Right renal pelvis (tissue), 4 donors: ENCODE measurements around the gene IFI27L1. TPM values are rescaled to one million over a fixed set of nuclear protein-coding genes. Genes with fewer than 3 reads are reported as not detected.

Source experiments
- DNase-seq, 4 donors: peaks; one replicate each; pipeline ENCODE4 v3.0.0-alpha.2; 2013; ENCODE audit warnings: low read depth in 4 of 4, low spot score in 3 of 4, missing footprints in 1 of 4
- polyA plus RNA-seq, 4 donors: library from polyadenylated mRNA; unstranded; fragments of 120-200 nt; gene quantifications; one replicate each; pipeline ENCODE4 v1.2.1, GENCODE V29; 2013; ENCODE audit not compliant: insufficient read length in 4 of 4

The IFI27L1 gene, protein sequence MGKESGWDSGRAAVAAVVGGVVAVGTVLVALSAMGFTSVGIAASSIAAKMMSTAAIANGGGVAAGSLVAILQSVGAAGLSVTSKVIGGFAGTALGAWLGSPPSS
- 10 to 100 TPM; 22.4 to 27.0 (median 25.7) TPM for polyA plus RNA-seq

DNA sequence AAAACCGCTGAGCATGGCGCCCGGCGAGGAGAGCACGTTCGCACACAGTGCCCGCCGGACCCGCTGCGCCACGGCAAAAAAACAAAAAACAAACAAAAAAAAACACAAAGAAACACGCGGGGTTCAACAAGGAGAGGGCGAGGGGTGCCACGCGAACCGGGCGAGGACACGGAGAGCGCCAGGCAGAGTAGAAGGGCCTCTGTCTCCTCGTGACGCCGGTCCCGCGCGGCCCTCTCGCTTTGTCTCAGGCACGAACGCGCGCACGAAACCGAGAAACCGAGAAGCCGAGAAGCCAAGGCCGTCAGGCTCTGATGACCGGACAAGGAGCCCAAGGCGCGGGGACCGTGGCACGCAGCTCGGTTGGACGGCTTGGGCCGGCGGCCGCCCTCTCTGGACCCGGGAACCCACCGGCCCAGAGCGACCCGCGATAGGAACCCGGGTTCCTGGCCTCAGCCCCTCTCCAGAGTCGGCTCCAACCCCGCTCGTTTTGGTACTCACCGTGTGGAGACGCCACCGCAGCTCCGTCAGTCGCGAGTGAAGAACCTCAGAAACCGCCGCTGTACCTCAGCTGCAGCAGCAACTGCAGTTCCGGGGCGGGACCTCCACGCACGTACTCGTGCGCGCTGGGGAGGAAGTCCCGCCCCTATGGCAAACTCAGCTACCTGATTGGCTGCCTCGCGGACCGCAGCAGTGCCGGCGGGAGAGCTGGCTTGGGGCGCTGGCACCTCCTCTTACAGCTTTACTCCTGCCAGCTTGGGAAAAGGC is at the start of gene IFI27L1, which contains the start of gene DDX24:
Gene IFI27L1 (plus strand): TSS at position 690 of the 765 bp plus-strand sequence. CDS start 15,628 bp downstream, outside the sequence.
Gene DDX24 (minus strand): TSS at position 582 of the 765 bp plus-strand sequence. CDS start 1,460 bp downstream, outside the sequence.
- peak; percentile 89 to 94 (median 90) for DNase-seq

DNA sequence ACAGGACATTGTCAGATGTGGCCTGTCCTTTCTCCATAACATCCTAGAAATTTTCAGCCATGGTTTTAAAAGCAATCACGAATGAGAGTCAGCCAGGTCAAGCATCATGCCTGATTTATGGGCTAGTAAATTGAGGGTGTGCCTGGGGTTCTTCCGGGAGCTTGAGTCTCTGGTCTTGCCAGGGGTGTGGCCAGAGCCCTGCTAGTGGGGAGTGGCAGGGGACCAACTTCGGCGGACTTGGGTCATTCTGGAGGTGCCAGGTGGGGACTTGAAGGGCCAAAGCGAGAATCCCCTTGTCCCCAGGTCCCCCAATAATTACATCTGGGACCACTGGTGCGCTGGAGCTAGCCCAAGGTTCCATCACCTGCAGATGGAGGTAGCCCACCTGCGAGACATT is 49.2 kb upstream of the IFI27L1 start:
- DNase-seq, result no peak

DNA sequence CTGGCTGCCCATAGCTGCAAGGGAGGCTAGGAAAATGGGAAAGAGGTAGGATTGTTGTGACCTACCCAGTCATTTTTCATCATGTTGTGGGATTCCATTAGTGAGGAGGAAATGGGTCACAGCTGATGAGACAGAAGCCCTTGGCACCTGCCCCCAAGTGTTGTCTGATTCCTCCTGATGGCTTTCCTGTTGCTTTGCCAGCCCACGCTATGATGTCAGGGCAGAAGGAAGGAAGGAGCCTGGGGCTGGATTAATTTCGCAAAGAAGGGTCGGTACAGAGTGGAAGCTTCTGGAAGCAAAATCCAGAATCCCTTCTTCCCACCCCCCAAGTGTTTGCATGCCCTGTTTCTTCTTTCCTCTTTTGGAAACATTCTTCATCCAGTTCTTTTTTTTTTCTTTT is 46.2 kb upstream of the IFI27L1 start:
- DNase-seq, result no peak

DNA sequence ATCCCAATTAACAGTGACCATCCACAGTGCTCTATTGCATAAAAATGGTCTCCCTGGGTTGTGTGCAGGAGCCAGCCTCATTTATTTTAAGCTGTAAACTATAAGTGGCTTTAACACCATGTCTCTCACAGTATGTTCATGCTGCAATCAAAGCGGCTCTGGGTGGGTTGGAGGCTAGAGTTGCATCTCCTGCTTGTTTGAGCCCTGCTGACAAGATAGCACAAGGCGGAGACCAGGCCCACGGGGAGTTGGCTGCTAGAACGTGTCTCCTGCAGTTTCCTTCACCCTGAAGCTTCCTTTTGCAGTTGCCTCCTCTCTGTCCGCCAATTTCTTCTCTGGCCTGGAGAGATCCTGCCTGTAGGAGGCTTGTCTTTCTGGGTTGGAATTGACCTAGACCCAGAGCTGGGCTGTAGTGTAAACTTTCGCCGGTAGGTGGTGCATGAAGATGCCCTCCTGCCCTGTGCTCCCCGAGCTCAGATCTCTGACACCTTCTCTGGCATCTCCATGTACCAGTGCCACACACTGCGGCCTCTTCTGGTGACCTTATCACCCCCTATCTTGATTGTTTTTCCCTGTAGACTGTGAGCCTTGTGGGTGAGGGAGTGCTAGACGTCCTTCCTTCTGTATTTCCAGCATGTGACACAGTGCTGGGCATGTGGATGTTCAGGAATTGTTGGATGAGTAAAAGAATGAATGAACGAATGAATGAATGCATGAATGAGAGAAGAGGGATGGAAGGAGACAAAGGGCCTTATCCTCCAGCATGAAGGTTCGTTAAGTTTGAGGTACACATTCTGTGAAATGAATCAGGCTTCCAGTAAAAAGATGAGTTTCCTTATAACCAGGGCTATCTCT is 44.6 kb upstream of the IFI27L1 start:
- peak in 3 of 4 donors; percentile 22 to 47 (median 38) for DNase-seq

DNA sequence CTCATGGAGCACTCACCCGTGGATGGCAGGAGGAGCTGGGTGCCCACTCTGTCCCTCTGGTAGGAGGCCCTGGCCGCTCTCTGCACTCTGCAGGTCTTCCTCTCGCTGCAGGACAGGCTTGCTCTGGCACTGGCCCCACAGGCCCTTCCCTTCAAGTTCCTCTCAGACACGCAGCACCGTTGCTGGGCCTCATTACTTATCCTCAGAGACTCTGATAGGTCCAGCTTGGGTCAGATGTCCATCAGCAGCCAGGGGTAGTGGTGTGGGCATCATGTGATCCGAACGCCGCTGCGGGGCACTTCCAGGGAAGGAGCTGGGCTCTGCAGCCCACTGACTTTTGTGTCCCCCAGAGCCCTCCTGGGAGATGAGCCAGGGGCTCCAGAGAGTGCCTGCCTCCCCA is 43.2 kb upstream of the IFI27L1 start:
- DNase-seq, result no peak

DNA sequence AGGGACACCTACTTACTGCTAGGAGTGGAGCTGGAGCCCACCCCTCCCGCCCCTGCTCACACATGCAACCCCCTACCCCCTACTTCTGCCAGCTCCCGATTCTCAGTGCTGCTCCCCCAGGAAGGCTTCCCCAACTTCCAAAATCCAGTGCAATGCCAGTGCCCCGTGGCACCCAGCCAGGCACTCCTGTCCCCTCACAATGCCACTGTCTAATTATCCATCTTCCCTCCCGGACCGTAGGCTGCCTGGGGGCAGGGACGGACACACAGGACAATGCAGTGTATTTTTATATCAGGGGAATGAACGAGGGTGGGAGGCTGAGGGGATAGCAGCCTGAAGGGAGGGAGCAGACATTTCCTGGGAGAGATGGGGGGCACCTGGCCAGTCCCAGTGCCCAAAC is 42.6 kb upstream of the IFI27L1 start:
- DNase-seq, result no peak

DNA sequence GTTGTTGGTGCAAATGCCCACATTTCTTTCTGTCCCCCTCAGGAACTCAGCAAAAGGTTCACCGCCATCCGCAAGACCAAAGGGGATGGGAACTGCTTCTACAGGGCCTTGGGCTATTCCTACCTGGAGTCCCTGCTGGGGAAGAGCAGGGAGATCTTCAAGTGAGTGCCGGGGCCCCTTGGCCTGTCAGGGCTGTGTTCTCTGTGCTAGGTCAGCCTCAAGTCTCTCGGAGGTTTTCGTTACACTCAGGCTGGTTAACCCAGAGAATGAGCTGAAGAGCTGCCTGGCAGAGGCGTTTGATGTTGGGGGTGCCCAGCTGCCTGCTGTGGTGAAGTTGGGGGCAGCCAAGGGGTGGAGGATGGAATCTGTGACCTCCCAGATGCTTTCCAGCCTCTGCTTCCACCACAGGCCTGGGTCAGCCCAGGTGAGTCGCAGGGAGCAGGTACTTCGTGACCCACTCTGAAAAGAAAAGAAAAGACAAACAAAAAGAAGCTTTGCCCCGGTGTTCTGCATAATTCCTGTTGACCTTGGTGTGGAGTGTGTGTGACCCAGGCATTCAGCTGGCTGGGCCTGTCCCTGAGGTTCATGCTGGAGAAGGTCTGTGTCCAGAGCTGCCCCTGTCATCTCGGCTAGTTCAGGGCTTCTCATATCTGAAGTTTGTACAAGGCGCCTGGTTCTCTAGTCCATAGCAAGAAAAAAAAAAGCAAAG is 42.0 kb upstream of the IFI27L1 start:
- no peak for DNase-seq

DNA sequence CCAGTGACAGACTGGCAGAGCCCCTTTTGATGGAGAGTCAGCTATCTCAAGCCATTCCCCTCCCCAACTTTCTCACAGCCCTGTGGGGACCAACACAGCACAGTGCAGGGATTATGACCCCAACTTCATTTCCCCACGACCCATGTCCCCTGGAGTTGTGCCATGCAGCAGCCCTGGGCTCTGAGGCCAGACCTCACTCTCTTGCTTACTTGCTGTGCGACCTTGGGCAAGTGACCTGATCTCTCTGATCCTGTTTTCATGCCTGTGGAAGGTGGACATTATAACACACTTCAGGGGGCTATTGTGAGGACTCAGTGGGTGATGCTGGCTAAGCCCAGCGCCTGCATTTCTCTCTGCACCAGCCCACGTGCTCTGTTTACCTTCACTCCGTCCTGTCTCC is 40.9 kb upstream of the IFI27L1 start:
- no peak for DNase-seq

DNA sequence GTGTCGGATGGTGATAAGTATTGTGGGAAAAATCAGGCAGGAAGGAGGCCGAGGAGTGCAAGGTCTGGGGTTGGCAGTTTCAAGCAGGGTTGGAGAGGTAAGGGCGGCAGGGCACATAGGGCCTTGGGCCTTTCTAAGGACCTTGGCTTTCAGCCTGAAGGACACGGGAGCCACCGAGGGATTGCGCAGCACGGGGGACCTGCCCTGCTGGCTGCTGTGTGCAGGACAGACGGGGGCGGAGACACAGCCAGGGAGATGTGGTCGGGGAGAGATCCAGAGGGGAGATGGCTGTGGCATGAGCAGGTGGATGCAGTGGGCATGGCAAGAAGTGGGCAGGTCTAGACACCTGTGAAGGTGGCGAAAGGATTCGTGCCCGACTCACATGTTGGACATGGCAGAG is 40.3 kb upstream of the IFI27L1 start:
- DNase-seq, result no peak

DNA sequence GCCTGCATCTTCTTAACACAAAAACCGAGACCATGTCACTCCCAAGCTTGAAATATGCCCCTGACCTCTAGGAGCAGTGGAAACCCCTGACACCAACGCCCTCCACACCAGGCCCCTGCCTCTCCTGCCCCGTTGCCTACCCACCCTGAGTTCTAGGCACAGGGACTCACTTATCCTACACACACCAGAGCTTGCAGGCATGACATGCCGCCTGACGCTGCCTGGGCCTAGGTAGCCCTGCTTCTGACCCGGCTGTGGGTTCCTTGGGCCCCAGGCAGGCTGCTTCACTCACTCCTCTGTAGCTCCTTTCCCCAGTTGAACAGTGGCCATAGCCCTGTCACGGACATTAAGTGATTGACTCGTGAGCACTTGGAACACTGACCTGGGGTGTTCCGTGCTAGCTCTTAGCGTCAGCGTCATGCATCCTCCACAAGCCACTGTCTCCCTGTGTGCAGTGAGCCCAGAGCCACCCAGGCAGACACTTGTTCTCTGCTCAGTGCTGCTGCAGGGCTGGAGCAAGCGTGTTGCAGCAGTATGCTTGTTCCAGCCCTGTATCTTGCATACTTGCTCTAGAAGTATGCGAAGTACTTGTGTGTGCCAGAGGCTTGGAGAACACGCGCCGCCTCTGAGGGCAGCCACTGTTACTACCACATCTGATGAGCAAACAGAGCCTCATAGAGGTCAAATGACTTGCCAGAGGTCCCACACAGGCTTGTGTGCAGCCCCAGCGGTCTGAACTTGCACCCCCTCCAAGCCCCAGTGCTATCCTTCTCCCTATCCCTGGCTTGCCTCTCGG is 39.4 kb upstream of the IFI27L1 start:
- DNase-seq, result no peak

DNA sequence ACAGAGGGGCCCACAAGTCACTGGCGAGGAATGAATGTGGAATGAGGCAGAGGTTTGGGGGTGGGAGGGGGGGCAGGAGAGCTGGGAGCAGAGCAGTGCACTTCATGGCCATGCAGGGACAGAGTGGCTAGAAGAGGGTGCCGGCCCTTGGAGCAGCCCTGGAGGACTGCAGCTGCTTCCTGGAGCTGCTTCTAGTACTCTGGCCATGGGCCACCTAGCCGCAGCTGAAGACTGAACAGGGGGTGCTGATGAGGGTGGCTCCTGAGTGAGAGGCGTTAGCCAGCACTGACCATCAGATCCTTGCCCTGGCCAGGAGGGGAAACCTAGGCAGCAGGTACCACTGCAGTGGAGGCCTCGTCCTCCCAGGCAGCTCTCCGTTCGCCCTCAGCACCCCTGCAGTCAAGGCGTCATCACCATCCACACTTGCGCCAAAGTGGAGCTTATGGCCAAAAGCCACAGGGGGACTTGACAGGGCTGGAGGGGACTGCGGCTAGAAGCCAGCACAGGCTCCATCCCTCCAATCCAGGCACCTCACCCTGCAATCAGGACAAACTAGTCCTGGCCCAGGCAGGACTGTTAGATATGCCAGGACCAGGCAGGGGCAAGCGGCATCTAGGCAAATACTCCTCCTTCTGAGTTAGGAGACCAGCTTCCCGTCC is 38.5 kb upstream of the IFI27L1 start:
- DNase-seq, result no peak

DNA sequence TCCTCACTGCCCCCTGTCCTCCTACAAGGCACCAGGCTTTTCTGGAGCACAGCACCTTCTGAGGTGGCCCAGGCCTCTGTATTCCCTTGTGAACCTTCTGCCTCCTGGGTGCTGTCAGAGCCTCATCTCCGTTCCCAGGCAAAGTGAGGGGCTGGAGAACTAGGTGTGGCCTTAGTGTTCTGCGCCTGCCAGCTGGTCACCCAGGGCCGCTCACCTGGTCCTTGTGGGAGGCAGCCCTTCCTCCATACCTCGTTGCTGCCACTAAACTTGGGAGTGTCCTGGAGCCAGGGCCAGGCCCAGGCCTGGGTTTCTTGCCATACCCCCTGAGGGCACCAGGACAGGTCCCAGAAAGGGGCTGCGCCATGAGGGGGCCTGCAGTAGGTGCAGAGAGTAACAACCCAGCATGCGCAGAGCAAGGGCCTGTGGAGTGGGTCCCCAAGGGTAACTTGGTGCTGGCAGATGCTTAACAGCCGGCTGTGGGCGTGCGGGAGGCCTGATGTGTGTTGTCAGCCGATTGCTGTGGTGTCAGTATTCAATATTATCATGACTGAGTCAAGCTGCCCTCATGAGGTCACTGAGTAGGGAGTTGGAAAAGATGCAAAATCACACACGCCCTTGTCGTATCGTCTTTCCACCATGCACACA is 37.9 kb upstream of the IFI27L1 start:
- no peak for DNase-seq

DNA sequence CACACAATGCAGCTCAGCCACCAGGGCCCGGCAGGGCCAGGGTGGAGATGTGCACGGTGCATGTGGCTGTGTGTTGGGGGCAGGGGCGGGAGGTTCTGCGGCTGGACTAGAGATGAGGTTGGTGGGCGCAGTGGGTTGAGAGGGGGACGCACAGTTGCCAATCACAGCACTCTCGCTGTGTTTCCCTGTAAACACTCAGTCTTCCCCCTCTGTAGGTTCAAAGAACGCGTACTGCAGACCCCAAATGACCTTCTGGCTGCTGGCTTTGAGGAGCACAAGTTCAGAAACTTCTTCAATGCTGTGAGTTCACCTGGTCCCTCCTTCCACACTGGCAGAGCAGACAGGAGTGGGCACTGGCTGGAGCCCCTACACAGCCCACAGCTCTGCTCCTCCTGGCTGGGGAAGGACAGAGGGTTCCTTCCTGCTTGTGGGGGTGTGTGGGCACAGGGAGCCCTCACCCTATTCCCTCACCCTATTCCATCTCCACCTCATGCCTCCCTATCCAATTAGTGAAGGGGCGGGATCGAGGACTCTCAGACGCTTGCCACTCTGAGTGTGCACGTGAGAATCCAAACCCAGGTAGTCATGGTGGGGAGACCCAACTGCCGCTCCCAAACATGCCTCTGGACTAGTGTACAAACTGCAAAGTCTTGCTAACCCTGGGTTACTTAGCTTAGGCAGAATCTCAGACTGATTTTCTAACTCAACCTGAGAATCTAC is 37.2 kb upstream of the IFI27L1 start:
- DNase-seq, result no peak

DNA sequence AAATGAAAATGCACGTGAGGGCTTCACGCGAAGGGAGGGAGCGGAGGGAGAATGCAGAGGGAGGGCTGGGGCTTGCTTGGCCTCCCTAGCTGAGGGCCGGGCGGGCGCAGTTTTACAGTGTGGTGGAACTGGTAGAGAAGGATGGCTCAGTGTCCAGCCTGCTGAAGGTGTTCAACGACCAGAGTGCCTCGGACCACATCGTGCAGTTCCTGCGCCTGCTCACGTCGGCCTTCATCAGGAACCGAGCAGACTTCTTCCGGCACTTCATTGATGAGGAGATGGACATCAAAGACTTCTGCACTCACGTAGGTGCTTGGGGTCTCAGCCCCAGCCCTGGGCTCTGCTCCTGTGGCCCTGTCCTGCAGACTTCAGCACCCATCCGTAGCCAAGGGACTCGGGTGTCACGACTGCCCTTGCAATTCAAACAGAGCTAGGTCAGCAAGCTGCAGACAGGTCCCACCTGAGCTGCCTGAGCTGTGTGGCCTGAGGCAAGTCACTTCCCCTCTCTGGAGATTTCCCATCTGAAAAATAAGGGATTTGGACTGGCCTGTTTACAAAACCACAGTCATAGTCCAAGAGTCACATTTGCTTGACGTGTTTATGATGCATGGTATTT is 36.5 kb upstream of the IFI27L1 start:
- DNase-seq, result no peak

DNA sequence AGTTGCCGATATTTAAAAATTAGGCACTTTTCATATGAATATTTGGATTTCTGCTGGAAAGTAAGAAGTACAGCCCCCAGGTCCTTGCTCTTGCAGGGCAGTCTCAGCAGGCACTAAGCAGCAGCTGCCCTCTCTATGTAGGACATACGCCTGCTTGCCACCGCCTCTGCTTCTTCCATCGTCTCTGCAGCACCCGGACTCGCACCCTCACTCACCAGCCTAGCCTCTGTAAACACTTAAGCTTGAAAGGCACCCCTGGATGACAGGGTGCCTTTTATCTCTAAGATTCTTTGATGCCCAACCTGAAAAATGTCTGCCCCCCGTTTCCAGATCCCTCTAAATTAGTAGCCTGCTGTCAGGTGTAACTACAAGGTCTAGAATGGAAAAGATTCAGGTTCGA is 36.0 kb upstream of the IFI27L1 start:
- no peak for DNase-seq

DNA sequence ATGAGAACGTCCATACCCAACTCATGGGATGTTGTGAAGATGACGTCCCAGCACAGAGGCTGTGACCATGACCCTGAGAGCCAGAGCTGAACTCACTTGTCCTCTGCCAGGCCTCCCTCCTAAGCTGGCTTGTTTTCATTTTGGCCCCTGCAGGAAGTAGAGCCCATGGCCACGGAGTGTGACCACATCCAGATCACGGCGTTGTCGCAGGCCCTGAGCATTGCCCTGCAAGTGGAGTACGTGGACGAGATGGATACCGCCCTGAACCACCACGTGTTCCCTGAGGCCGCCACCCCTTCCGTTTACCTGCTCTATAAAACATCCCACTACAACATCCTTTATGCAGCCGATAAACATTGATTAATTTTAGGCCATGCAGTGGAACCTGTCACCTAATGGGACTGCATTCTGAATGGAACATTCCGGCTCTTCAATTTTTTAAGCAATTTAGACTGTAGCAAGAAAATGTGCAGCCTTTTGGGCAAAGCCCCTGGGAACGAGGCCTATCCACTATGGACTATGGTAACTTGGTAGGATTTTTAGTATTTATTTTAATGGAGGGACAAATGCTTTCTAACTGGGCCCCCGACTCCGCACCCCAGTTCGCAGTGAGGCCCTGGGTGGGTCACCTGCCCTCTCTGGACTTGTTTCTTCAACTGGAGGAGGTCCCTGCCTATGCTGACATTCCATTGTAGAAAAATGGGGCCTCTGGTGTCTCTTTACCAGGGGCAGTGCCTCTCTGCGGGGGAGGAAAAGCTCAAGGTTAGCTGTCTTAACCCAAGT is 35.4 kb upstream of the IFI27L1 start:
- no peak for DNase-seq

DNA sequence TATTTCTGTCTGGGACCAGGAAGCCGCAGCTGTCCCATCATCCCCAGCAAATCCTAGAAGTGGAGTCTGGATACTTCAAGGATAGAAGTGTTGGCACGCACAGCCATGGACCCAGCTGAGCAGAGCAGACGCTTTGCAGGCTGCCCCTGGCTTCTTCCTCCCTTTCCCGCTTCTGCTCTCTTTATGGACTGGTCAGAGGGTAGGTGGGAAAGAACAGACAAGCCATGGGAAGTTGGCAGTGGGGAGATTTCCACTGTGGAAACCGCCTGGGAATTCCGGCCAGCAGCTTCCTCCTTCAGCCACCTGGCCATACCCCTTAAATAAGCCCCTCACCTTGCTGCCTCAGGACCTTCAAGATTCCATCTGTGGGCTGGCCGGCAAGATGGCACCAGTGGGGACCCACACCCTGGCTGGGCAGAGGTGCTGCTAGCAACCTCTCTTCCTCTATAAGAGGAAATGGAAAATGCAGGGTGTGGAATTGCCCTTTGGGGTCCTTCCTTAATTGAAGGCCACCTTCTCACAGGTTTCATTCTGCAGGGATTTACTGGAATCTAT is 34.3 kb upstream of the IFI27L1 start:
- no peak for DNase-seq
